ENCODE measurements around the gene PAX7. TPM values are rescaled to one million over a fixed set of nuclear protein-coding genes. Genes with fewer than 3 reads are reported as not detected.

Gene PAX7
- total RNA-seq, 1 donor from 2014 or later = not detected

GRCh38 chr1:18768086-18768485, 137.4 kb downstream of the PAX7 start:
- DNase-seq (no peak), ATAC-seq (no peak)
- intact Hi-C loops (cut with DNase I) = no loop called here
- no peak overlapping the region for H3K27ac ChIP-seq
- peaks cover 29% of the 10 kb centered on the region for H3K27me3 ChIP-seq
- H3K4me1 ChIP-seq = no peaks in the 10 kb centered on the region
- no peaks in the 10 kb centered on the region for H3K36me3 ChIP-seq
- no peak for TF ChIP-seq CTCF (IDR thresholded peaks at IDR 0.05)
- H3K9me3 ChIP-seq = no peaks in the 10 kb centered on the region
- H3K4me3 ChIP-seq = no peak overlapping the region

GRCh38 chr1:18769140-18769539, 138.5 kb downstream of the PAX7 start:
- no peak overlapping the region for H3K27ac ChIP-seq
- H3K9me3 ChIP-seq = no peaks in the 10 kb centered on the region
- no peak for TF ChIP-seq CTCF (IDR thresholded peaks at IDR 0.05)
- no peaks in the 10 kb centered on the region for H3K36me3 ChIP-seq
- no peak overlapping the region for H3K4me3 ChIP-seq
- ATAC-seq = no peak
- peaks cover 29% of the 10 kb centered on the region for H3K27me3 ChIP-seq
- DNase-seq = no peak
- intact Hi-C loops (cut with DNase I) = no loop called here
- no peaks in the 10 kb centered on the region for H3K4me1 ChIP-seq

- H3K9me3 ChIP-seq = no peaks in the 10 kb centered on the region
- H3K27ac ChIP-seq = no peak overlapping the region
- H3K4me1 ChIP-seq = no peaks in the 10 kb centered on the region
- H3K36me3 ChIP-seq = no peaks in the 10 kb centered on the region
- DNase-seq (no peak), ATAC-seq (no peak)
- no peak overlapping the region for H3K4me3 ChIP-seq
- TF ChIP-seq CTCF (IDR thresholded peaks at IDR 0.05) = no peak
- H3K27me3 ChIP-seq = peaks cover 37% of the 10 kb centered on the region
- intact Hi-C loops (cut with DNase I) = no loop called here
These were observed 140.2 kb downstream of the PAX7 start for GRCh38 chr1:18770799-18771198.

- intact Hi-C loops (cut with DNase I) = no loop called here
- Histone ChIP-seq H3K4me1 (no peaks in the 10 kb centered on the region), H3K36me3 (no peaks in the 10 kb centered on the region), H3K4me3 (no peak overlapping the region), H3K27me3 (peaks cover 26% of the 10 kb centered on the region), H3K9me3 (no peaks in the 10 kb centered on the region), H3K27ac (no peak overlapping the region)
- ATAC-seq = no peak
- TF ChIP-seq CTCF (IDR thresholded peaks at IDR 0.05) = no peak
- no peak for DNase-seq
These were observed 143.1 kb downstream of the PAX7 start for GRCh38 chr1:18773753-18774152.

GRCh38 chr1:18775341-18775740, 144.7 kb downstream of the PAX7 start:
- intact Hi-C loops (cut with DNase I) = no loop called here
- H3K4me3 ChIP-seq = no peak overlapping the region
- no peak for TF ChIP-seq CTCF (IDR thresholded peaks at IDR 0.05)
- H3K4me1 ChIP-seq = no peaks in the 10 kb centered on the region
- no peak overlapping the region for H3K27ac ChIP-seq
- H3K36me3 ChIP-seq = no peaks in the 10 kb centered on the region
- peaks cover 24% of the 10 kb centered on the region for H3K27me3 ChIP-seq
- ATAC-seq (no peak), DNase-seq (no peak)
- no peaks in the 10 kb centered on the region for H3K9me3 ChIP-seq

- DNase-seq (no peak), ATAC-seq (no peak)
- Histone ChIP-seq H3K4me3 (no peak overlapping the region), H3K9me3 (no peaks in the 10 kb centered on the region), H3K36me3 (no peaks in the 10 kb centered on the region), H3K27ac (no peak overlapping the region), H3K27me3 (peaks cover 15% of the 10 kb centered on the region), H3K4me1 (no peaks in the 10 kb centered on the region)
- intact Hi-C loops (cut with DNase I) = no loop called here
- TF ChIP-seq CTCF (IDR thresholded peaks at IDR 0.05) = no peak
These were observed 146.1 kb downstream of the PAX7 start for GRCh38 chr1:18776777-18777176.
